PC-3 (cell line): Measurements from ENCODE around the gene STAMBPL1.

Experiments used
- EZH2 ChIP-seq: fragments of 300-600 bp; sonication (generic); IDR thresholded peaks from one replicate; pipeline ENCODE4 v1.6.1; 2017; ENCODE audit warnings: antibody characterized with exemption, mild to moderate bottlenecking, low read length; ENCODE audit not compliant: unreplicated experiment
- TF ChIP-seq, protein P1 (sequence below): fragments of 300-600 bp; sonication (generic); conservative IDR thresholded peaks from 2 replicates; pipeline ENCODE4 v1.5.1; 2017; ENCODE audit warnings: antibody characterized with exemption, low read depth, mild to moderate bottlenecking, low read length

DNA sequence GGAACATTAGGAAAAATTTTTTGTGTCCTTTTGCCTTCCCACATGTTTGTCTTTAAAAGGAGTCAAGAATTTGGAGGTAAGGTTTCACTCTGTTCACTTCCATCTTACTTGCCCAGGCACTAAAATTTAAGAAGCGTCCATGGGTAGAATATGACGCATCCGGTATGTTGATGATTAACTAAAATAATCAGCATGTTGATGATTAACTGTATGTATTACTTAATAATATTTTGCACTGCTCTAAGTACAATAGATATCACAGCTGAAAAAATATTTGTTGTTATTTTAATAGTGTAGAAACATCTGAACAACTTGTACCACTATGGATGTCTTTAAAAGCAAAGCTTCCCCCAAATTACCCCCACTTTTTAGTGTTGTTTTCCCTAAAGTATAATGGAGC, 39.9 kb upstream of the STAMBPL1 start:
- TF ChIP-seq, protein P1, sequence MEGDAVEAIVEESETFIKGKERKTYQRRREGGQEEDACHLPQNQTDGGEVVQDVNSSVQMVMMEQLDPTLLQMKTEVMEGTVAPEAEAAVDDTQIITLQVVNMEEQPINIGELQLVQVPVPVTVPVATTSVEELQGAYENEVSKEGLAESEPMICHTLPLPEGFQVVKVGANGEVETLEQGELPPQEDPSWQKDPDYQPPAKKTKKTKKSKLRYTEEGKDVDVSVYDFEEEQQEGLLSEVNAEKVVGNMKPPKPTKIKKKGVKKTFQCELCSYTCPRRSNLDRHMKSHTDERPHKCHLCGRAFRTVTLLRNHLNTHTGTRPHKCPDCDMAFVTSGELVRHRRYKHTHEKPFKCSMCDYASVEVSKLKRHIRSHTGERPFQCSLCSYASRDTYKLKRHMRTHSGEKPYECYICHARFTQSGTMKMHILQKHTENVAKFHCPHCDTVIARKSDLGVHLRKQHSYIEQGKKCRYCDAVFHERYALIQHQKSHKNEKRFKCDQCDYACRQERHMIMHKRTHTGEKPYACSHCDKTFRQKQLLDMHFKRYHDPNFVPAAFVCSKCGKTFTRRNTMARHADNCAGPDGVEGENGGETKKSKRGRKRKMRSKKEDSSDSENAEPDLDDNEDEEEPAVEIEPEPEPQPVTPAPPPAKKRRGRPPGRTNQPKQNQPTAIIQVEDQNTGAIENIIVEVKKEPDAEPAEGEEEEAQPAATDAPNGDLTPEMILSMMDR: no peak
- no peak for TF ChIP-seq EZH2
